ENCODE results near the gene CABP4.

- no peak for TF ChIP-seq CTCF (conservative IDR thresholded peaks at IDR 0.05 in 1 of 2, IDR thresholded peaks at IDR 0.05 in 1 of 2; ENCODE audit: extremely low read depth in 1 of 2, insufficient read depth in 1 of 2, low read depth in 1 of 2, low read length in 2 of 2)
- no peak for TF ChIP-seq EZH2 (IDR thresholded peaks at IDR 0.05; ENCODE audit: borderline replicate concordance, low read length)
Measured at GRCh38 chr11:67484847-67485311, 29.7 kb downstream of the CABP4 start.

All from mammary epithelial cell (primary cell).